Sigmoid colon (tissue), 4 donors: ENCODE data around the gene FGG.

Experiments
- EP300 ChIP-seq, 4 donors: sonication (generic); formaldehyde crosslinking; IDR thresholded peaks; one replicate each; pipeline ENCODE4 v1.6.1; 2017; ENCODE audit warnings: antibody characterized with exemption in 4 of 4
- POLR2A ChIP-seq, 2 donors: fragments of 450-650 bp; IDR thresholded peaks; one replicate each; pipeline ENCODE4 v1.6.1; 2016; ENCODE audit warnings: antibody characterized with exemption in 2 of 2, mild to moderate bottlenecking in 2 of 2, moderate library complexity in 2 of 2
- POLR2AphosphoS5 ChIP-seq, 4 donors: sonication (generic); formaldehyde crosslinking; IDR thresholded peaks; one replicate each; pipeline ENCODE4 v1.6.1; 2017; ENCODE audit warnings: antibody characterized with exemption in 4 of 4
- TF ChIP-seq, protein P1 (sequence below), 4 experiments: fragments of 450-650 bp in 3 of 4; fragments of 200-600 bp in 1 of 4; IDR thresholded peaks; one replicate each; pipeline ENCODE4 v1.5.1; 2016 to 2019; ENCODE audit warnings: antibody characterized with exemption in 4 of 4, mild to moderate bottlenecking in 3 of 4, moderate library complexity in 2 of 4

DNA sequence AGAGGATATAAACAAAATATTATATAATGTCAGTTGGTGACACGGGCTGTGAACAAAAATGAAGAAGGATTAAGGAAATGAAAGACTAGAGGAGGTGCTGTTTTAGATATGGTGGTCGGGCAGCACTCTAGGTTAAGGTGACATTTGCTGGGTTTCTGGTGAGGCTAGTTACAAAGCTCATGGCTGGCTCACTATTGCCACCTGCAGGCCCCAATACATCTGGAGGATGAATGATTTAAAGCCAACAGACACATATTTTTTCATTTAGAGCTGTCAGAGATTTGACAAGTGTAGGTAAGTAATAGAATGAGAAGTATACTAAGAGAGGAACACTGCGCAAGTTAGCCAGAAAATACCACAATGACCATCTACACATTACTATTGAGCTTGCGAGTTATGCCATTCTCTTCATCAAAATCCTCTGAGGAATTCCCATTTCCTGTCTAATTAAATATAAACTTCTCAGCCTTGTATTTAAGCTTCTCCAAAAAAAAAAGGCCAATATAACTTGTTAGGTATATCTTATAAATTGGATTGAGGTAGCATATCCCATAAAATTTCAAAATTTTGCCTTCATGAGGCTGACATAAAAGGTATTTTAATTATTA is 6.4 kb upstream of the FGG start:
- TF ChIP-seq, protein P1, sequence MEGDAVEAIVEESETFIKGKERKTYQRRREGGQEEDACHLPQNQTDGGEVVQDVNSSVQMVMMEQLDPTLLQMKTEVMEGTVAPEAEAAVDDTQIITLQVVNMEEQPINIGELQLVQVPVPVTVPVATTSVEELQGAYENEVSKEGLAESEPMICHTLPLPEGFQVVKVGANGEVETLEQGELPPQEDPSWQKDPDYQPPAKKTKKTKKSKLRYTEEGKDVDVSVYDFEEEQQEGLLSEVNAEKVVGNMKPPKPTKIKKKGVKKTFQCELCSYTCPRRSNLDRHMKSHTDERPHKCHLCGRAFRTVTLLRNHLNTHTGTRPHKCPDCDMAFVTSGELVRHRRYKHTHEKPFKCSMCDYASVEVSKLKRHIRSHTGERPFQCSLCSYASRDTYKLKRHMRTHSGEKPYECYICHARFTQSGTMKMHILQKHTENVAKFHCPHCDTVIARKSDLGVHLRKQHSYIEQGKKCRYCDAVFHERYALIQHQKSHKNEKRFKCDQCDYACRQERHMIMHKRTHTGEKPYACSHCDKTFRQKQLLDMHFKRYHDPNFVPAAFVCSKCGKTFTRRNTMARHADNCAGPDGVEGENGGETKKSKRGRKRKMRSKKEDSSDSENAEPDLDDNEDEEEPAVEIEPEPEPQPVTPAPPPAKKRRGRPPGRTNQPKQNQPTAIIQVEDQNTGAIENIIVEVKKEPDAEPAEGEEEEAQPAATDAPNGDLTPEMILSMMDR (IDR thresholded peaks at IDR 0.05): peak in 3 of 4 experiments; percentile 14 to 40 (median 34)
- no peak for TF ChIP-seq POLR2A (IDR thresholded peaks at IDR 0.05)
- TF ChIP-seq POLR2AphosphoS5 (IDR thresholded peaks at IDR 0.05): no peak
- no peak for TF ChIP-seq EP300 (IDR thresholded peaks at IDR 0.05)
